IPS-NIHi7 (cell line): Measurements from ENCODE around the gene SLC16A4.

Experiments used
- DNase-seq: peaks from one replicate; pipeline ENCODE4 v3.0.0; 2012; ENCODE audit warnings: mixed read lengths; ENCODE audit errors: extremely low spot score

Gene SLC16A4

DNA sequence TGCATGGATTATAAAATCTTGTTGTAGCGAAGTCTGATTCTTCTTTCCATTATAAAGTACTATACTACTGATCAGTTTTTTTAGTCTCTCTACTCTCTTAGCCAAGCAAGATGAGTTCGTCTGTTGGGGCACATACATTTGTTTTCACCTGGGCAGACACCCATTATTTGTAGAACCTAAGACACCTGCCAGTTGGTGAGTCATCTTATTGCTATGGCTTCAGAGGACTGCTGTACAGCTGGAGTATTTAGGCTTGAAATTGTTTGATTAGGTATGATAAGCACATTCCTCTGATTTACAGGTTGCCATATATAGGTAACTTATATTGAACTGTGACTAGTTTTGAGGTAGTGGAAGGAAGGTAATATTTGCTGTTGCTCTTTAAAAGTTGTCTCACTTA lies 34.4 kb downstream of the SLC16A4 start:
- DNase-seq: no peak

DNA sequence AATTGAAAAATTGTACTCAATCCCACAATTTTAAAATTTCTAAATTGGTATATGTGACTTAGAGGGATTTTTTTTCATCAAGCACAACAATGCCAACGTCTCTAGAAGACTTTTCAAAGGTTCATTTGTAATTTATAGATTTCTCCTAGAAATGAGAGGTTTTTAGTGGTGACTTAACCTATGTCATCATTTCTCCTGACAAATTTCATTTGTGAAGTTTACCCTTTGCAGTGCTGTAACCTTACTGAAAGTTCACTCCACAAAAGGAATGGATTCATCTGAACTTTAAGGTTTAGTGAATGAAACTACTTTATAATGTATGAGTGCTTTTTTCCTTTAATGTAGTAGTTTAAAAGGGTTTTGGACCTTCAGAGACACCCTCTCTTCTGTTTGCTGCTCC lies 35.5 kb downstream of the SLC16A4 start:
- DNase-seq: no peak

DNA sequence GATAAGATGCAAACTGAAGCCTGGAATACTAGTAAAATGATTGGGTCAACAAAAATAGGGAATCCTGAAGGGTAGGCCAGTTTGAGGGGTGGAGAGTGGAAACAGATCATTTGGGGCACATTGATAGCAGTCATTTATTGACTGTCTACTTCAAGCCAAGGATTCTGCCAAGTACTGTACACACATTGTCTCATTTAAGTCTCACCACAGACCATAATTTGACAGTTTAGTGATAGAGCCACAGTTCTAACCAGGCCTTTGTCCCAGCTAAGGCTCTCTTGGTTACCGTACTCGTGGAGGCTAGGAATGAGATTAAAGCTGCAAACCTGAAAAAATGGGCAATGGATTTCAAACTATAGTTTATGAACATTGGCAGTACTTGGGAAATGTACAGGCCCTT lies 40.5 kb downstream of the SLC16A4 start:
- no peak for DNase-seq

DNA sequence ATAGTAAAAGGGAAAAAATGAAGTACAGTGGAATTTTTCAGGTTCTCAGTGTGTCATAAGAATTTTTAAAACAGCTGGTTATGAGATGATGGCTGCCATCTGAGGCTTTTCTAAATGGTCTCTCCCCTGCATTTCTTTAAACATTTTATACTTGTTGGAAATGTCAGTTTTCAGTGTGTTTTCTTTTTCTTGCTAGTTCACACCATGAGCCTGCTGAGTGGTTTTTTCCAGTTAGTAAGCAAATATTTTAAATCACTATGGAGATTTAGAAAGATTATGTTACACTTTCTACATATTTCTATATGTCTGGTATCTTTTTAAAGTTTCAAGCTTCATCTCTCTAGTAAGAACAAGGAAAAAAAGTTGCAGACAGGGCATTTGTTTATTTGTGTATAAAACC lies 42.1 kb downstream of the SLC16A4 start:
- DNase-seq: no peak

DNA sequence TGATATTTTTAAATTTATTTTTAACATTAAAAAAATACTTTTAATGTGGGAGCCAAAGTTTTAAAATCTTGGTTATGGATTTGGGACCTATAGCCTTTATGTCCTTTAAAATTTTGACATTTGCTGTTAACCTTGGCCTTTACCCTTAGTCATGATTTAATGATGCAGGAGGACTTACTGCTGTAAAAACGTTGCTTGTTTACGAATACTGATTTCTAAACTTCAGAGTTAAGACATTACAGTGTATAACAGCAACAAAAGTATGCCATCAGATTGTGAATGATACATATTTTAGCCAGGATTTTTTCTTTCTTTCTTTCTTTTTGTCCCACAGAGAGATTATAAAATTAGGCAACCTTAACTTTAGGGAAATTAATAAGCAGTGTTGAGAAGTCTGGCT lies 42.8 kb downstream of the SLC16A4 start:
- DNase-seq: no peak

DNA sequence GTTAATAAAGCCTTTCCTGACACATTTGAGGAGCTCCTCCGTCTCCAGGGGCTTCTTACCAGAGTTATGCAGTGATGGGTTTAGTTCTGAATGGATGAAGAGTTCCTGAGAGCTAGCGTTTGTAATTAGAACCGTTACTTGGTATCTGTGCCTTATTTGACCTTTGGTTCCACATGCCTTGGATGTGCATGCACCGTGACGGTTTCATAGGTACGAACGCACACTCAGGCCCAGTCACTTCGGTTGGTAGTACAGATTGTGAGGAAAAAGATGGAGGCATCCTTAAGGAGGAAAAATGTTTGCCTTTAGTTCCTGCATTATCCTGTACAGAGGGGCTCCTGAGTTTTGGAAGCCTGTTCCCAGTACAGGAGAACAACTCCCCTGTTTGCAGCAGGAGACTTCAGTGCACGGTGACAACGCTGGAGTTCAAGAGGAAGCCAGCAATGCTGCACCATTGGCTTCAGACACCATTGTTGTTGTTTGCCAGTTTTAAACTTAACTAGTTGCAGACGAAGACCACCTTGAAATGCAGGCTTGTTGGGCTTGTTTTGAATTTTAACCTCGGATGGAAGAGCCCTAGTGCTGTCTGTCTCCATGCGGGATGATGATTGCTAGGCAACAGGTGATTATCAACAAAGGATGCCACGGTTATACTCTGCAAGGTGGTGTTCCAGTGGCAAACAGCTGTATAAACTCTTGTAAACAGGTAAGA lies 43.5 kb downstream of the SLC16A4 start:
- DNase-seq: no peak

DNA sequence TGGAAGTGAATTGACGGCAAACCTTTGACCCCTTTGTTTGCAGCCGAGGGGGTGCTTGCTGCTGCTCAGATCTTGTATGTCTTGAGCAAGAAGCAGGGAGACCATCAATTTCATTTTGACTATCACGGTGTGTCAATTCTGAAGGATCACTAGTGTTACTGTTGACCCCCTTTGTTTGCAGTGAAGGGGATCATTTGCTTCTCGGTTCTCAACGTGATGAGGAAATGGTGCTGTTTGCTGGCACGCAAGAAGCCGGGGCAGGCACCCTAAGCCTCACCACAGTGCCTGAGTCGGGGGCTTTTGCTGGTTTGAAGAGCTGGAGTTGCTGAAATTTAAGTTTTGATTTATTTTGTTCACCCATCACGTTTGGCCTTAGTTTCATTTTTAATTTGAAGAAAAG lies 44.1 kb downstream of the SLC16A4 start:
- no peak for DNase-seq

DNA sequence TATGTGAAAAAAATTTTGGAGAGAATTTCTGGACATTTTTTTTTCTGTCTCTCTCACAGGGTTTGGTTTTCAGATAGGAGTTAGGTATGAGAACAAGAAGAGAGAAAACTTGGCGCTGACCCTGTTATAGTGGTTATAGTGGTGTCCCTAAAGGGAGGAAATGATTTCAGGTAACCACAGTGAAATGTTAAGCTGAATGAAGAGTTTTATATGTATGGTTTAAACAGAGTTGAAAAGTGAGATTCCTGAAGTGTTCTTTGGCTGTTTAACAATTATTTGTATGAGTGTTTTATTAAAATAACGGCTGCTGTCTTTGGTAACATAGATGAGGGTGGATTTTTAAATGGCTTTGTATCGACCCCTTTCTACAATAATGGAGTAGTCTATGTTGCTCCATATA lies 45.3 kb downstream of the SLC16A4 start:
- no peak for DNase-seq

DNA sequence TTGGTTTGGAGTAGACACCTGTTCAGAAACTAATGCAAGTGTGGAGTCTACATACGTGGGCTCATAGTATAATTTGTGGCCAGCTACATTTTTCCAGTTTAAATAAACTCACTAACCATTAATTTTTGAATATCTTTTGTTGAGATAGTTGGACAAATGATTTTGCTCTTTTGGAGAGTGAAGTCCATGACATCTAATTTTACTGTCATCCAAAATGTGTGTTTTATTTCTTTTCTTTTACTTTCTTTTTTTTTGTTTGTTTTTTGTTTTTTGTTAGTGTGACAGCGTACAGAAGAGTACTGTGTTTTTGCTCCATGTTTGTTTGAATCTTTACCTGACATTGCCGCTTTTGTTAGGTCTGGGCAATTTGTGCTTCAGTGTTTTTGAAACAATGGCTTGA lies 46.7 kb downstream of the SLC16A4 start:
- no peak for DNase-seq

DNA sequence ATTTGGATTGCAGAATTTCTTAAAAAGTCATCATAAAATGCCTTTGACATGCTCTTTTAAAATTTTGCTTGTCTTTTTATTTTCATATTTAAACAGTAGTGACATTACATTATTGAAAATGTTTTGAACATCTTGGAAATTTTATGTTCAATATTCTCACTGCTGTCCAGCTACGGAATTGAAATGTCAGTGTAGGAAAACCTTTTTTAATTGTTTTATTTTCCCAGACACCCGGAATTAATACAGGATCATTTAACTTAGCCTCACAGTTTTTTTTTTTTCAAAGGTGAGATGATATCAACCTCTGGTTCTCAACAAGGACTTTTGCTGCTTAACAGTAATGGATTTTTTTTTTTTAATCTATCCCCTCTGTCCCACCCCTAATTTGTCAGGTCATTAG lies 47.6 kb downstream of the SLC16A4 start:
- DNase-seq: no peak

DNA sequence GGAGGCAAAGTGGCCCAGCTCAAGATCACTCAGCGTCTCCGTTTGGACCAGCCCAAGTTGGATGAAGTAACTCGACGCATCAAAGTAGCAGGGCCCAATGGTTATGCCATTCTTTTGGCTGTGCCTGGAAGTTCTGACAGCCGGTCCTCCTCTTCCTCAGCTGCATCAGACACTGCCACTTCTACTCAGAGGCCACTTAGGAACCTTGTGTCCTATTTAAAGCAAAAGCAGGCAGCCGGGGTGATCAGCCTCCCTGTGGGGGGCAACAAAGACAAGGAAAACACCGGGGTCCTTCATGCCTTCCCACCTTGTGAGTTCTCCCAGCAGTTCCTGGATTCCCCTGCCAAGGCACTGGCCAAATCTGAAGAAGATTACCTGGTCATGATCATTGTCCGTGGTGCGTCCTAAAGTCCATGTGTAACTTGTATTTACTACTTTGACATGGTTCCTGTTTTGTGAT lies 48.9 kb downstream of the SLC16A4 start:
- no peak for DNase-seq

DNA sequence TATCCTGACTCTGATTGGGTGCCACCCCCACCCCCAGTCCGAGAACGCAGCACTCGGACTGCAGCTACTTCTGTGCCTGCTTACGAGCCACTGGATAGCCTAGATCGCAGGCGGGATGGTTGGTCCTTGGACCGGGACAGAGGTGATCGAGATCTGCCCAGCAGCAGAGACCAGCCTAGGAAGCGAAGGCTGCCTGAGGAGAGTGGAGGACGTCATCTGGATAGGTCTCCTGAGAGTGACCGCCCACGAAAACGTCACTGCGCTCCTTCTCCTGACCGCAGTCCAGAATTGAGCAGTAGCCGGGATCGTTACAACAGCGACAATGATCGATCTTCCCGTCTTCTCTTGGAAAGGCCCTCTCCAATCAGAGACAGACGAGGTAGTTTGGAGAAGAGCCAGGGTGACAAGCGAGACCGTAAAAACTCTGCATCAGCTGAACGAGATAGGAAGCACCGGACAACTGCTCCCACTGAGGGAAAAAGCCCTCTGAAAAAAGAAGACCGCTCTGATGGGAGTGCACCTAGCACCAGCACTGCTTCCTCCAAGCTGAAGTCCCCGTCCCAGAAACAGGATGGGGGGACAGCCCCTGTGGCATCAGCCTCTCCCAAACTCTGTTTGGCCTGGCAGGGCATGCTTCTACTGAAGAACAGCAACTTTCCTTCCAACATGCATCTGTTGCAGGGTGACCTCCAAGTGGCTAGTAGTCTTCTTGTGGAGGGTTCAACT lies 49.5 kb downstream of the SLC16A4 start:
- DNase-seq: no peak

DNA sequence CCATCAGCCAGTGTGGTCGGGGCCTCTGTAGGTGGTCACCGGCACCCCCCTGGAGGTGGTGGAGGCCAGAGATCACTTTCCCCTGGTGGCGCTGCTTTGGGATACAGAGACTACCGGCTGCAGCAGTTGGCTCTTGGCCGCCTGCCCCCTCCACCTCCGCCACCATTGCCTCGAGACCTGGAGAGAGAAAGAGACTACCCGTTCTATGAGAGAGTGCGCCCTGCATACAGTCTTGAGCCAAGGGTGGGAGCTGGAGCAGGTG lies 50.7 kb downstream of the SLC16A4 start:
- peak; percentile 26 for DNase-seq

DNA sequence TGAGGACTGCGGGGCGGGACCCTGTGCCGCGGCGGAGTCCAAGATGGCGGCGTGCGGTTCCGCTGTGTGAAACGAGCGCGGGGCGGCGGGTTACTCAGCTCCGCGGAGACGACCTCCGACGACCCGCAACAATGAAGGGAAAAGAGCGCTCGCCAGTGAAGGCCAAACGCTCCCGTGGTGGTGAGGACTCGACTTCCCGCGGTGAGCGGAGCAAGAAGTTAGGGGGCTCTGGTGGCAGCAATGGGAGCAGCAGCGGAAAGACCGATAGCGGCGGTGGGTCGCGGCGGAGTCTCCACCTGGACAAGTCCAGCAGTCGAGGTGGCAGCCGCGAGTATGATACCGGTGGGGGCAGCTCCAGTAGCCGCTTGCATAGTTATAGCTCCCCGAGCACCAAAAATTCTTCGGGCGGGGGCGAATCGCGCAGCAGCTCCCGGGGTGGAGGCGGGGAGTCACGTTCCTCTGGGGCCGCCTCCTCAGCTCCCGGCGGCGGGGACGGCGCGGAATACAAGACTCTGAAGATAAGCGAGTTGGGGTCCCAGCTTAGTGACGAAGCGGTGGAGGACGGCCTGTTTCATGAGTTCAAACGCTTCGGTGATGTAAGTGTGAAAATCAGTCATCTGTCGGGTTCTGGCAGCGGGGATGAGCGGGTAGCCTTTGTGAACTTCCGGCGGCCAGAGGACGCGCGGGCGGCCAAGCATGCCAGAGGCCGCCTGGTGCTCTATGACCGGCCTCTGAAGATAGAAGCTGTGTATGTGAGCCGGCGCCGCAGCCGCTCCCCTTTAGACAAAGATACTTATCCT lies 51.2 kb downstream of the SLC16A4 start:
- peak; percentile 35 for DNase-seq

DNA sequence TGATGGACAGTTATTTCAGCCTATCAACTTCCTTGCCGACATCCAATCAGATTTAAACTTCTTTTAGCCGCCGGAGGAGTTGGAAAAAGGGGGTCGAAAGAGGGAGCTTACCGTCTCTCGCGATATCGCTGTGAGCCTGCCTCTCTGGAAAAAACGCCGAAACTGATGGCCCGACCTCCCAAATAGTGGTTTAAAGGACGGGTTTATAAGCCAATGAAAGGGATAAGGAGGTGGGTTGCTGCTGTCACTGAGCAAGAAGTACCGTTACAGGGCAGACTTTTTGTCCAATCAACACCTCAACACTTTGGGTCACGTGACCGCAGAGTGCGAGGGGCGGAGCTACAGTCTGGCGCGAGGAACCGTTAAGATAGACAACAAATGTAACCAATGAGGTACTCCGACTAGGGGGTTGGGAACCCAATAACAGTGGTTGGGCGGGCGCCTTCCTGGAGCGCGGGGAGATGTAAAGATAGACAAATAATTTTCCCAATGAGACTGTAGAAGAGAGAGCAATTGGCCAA lies 51.9 kb downstream of the SLC16A4 start, which contains the start of gene RBM15:
RBM15 (plus strand) TSS at position 492 of the 521 bp plus-strand sequence; CDS start at position 521, 29 bp downstream.
- peak; percentile 91 for DNase-seq

DNA sequence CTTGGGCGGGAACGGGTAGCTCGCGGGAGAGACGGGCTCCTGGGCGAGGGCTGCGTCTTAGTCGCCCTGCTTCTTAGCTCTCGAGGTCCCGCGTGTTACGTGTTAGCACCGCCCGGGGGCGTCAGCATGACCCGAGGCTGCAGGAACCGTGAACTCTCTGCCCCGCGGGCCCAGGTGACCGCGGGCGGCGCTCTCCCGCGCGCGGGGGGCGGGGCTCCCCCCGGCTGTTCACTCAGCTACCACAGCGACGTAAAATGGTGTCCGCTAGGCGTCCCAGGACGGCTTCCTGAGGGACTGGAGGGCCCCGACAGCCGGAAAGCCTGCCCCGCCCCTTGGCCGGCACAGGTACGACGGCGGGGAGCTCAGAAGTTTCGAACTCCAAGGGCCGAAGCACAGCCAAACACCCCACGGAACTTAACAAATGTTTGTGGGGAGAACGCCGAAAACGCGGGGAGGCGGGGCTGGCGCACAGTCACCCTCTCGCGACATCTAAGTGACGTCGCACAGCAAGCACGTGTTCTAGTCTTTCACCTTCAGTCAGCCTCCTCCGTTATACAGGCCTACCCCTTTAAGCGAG lies 52.4 kb downstream of the SLC16A4 start:
- peak; percentile 90 for DNase-seq

DNA sequence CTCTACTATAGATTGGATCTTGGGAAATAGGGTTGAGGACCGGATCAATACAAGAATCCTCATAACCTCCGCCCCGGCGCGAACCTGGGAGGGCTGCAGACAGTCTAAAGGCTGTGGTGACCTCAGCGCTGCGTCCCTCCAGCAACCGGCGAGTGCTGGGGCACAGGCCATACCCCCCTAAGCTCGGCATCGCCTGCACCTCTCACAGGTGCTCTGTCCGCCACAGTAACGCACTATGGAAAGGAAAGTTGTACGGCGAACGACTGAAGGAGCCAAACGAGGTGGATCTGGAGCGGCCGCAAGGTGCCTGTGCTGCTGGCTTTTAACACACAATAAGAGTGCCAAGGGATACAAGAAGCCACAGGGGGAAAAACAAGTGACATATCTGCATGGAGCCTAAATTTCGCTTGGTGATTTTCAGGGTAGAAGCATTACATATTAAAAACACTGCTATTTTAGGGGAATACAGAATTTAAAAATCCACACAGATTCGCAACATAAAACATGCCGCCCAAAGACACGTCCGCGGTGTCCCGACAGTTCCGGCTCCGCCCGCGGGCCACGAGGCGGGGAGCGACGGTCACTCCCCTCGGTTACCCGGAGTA lies 53.0 kb downstream of the SLC16A4 start:
- DNase-seq: peak; percentile 53

DNA sequence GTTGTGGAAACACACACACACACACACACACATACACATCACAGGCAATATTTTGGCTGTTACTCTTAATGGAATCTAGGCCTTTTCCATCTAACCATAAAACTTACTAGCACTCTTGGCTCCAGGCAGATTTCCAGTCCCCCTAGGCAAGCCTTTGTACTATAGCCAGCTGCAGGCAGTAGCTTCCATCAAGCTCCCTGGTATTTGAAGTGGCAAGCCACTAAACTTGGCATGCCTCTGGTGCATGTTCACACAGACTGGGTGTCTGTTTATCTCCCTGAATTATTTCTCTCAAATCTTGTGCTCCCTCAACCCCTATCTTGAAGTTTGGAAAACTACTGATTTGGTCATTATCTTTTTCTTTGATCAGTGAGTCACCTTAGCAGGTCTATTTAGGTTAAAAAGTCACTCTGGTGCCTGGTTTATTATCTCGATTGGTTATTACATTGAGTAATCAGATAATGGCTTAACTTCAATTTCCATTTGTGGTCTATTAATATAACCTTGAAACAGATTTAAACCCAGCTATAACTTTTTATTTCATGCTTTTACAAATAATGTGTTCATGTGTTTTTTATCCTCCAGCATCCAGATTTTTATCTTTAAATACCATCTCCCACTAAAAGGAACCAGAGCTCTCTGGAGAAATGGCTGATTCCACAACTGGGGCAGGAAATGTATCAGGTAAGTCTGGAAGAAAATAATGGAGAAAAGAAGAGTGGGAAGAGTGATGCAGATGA lies 54.4 kb downstream of the SLC16A4 start:
- no peak for DNase-seq

DNA sequence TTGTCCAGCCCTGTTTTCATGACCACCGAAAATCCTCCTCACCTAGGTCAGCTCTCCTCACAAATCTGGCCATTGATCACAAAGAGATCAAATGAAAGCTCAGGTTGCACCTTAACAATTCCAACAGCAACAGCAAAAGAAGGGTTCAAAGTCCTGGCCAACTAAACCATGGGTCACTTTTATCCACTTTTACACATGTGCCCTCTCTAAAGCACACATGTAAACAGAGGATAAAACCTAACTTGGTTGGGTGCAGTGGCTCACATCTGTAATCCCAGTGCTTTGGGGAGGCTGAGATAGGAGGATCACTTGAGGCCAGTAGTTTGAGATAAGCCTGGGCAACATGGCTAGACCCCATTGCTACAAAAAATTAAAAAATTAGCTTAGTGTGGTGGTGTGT lies 55.6 kb downstream of the SLC16A4 start:
- no peak for DNase-seq

DNA sequence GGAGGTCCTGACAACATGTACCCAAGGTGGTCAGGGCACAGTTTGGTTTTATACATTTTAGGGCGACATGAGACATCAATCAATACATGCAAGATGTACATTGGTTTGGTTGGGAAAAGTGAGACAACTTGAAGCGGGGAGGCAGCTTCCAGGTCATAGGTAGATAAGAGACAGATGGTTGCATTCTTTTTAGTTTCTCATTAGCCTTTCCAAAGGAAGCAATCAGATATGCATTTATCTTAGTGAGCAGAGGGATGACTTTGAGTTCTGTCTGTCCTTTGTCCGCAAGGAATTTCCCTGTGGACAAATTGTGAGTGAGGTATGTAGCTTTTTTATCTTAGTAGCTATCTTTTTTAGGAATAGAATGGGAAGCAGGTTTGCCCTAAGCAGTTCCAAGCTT lies 62.1 kb downstream of the SLC16A4 start:
- no peak for DNase-seq

DNA sequence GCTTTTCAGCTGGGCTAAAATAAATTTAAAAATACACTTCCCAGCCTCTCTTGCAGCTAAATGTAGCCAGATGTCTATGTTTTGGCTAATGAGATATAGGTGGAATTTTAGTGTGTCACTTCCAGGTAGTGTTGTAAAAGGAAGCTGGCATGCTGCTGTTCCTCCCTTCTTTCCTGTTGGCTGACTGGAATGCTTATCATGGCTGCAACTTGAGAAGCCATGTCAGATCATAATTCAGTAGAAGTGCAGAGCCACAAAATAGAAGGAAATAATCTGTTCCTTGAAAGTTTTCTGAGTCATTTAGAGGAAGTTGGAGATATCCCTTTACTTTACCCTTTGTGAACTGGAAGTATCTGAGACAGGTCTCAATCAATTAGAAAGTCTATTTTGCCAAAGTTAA lies 62.6 kb downstream of the SLC16A4 start:
- DNase-seq: no peak
